ENCODE results near the gene SHROOM3.

The SHROOM3 gene

GRCh38 chr4:76579596-76580375 lies 144.8 kb downstream of the SHROOM3 start:
- no peak for TF ChIP-seq CTCF (IDR thresholded peaks at IDR 0.05; ENCODE audit: low read depth, low read length)
- H3K36me3 ChIP-seq = no peaks in the 10 kb centered on the region
- no peaks in the 10 kb centered on the region for H3K27me3 ChIP-seq
- peaks cover 41% of the 10 kb centered on the region for H3K4me1 ChIP-seq
- peak overlapping the region; percentile 53 for H3K4me3 ChIP-seq (ENCODE audit: low read depth, low read length)
- H3K9me3 ChIP-seq = no peaks in the 10 kb centered on the region
- peak; percentile 70 for DNase-seq

- no peak for DNase-seq
- Histone ChIP-seq H3K4me3 (ENCODE audit: low read depth, low read length) (no peak overlapping the region), H3K9me3 (no peaks in the 10 kb centered on the region), H3K36me3 (no peaks in the 10 kb centered on the region), H3K4me1 (peaks cover 43% of the 10 kb centered on the region), H3K27me3 (no peaks in the 10 kb centered on the region)
- TF ChIP-seq CTCF (IDR thresholded peaks at IDR 0.05; ENCODE audit: low read depth, low read length) = no peak
These were observed 146.3 kb downstream of the SHROOM3 start for GRCh38 chr4:76581077-76581962.

GRCh38 chr4:76582074-76582816 lies 147.2 kb downstream of the SHROOM3 start:
- H3K9me3 ChIP-seq = no peaks in the 10 kb centered on the region
- no peaks in the 10 kb centered on the region for H3K27me3 ChIP-seq
- H3K36me3 ChIP-seq = no peaks in the 10 kb centered on the region
- TF ChIP-seq CTCF (IDR thresholded peaks at IDR 0.05; ENCODE audit: low read depth, low read length) = no peak
- H3K4me3 ChIP-seq (ENCODE audit: low read depth, low read length) = peak overlapping the region; percentile 39
- peak; percentile 39 for DNase-seq
- peaks cover 43% of the 10 kb centered on the region for H3K4me1 ChIP-seq

- H3K36me3 ChIP-seq = no peaks in the 10 kb centered on the region
- no peak for TF ChIP-seq CTCF (IDR thresholded peaks at IDR 0.05; ENCODE audit: low read depth, low read length)
- H3K9me3 ChIP-seq = no peaks in the 10 kb centered on the region
- peak overlapping the region; percentile 39 for H3K4me3 ChIP-seq (ENCODE audit: low read depth, low read length)
- H3K27me3 ChIP-seq = no peaks in the 10 kb centered on the region
- DNase-seq = peak; percentile 54
- peaks cover 43% of the 10 kb centered on the region for H3K4me1 ChIP-seq
These were observed 147.7 kb downstream of the SHROOM3 start for GRCh38 chr4:76582817-76583087.

- Histone ChIP-seq H3K9me3 (no peaks in the 10 kb centered on the region), H3K27me3 (no peaks in the 10 kb centered on the region), H3K4me3 (ENCODE audit: low read depth, low read length) (no peak overlapping the region), H3K4me1 (peaks cover 34% of the 10 kb centered on the region), H3K36me3 (no peaks in the 10 kb centered on the region)
- peak; percentile 17 for DNase-seq
- no peak for TF ChIP-seq CTCF (IDR thresholded peaks at IDR 0.05; ENCODE audit: low read depth, low read length)
These were observed 149.5 kb downstream of the SHROOM3 start for GRCh38 chr4:76584241-76585152.

Data from BE2C (cell line).